Urothelium cell line (cell line): ENCODE results near the gene PCDHGC4.

Experiments used
- DNase-seq: peaks from one replicate; pipeline ENCODE4 v3.0.0; 2011; ENCODE audit warnings: low spot score, mixed read lengths
- FAIRE-seq: peaks from 2 replicates; lab custom pipeline; 2011; peaks lifted over from hg19 to GRCh38; lab: Jason Lieb, UNC

PCDHGC4 gene

GRCh38 chr5:141484641-141485311, at the start of gene PCDHGC4:
TSS of gene PCDHGC4 (plus strand) at chr5:141485030. CDS start at chr5:141485174, 144 bp downstream.
- no peak for FAIRE-seq
- DNase-seq: no peak

- DNase-seq: no peak
- no peak for FAIRE-seq
These were observed 47.6 kb upstream of the PCDHGC4 start for GRCh38 chr5:141437221-141437620.

- no peak for FAIRE-seq
These were observed 45.3 kb upstream of the PCDHGC4 start for GRCh38 chr5:141439411-141440141.

DNA sequence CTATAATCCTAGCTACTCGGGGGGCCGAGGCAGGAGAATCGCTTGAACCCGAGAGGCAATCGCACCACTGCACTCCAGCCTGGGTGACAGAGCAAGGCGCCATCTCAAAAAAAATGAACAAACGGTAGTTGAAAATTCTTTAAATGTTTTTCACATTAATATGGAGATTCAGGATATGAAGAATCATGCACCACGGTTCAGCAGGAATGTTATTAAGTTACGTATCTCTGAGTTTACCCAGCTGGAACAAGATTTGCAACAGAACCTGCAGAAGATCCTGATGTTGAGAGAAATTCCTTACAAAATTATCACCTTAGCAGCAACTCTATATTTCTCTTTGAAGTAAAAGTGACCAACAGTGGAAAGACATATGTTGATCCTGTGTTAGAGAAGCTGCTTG, 44.5 kb upstream of the PCDHGC4 start:
- DNase-seq (no peak), FAIRE-seq (no peak)

More at GRCh38 chr5:141439411-141440141, 45.3 kb upstream of the PCDHGC4 start:
- DNase-seq: no peak

- DNase-seq (no peak), FAIRE-seq (no peak)
These were observed 43.2 kb upstream of the PCDHGC4 start for GRCh38 chr5:141441571-141442170.

DNA sequence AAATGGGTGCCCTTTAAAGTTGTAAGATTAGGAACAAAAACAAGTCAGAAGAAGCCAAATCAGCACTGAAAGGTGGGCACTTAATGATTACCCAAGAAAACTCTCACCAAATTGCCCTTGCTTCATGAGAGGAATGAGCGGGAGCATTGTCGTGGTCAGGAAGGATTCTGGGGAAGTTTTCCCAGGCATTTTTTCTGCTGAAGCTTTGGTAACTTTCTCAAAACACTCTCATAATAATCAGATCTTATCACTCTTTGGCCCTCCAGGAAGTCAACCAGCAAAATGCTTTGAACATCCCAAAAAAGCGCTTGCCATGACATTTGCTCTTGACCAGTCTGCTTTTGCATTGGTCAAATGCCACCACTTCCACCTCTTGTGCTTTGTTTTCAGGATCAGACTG, 19.5 kb upstream of the PCDHGC4 start:
- FAIRE-seq (no peak), DNase-seq (no peak)

DNA sequence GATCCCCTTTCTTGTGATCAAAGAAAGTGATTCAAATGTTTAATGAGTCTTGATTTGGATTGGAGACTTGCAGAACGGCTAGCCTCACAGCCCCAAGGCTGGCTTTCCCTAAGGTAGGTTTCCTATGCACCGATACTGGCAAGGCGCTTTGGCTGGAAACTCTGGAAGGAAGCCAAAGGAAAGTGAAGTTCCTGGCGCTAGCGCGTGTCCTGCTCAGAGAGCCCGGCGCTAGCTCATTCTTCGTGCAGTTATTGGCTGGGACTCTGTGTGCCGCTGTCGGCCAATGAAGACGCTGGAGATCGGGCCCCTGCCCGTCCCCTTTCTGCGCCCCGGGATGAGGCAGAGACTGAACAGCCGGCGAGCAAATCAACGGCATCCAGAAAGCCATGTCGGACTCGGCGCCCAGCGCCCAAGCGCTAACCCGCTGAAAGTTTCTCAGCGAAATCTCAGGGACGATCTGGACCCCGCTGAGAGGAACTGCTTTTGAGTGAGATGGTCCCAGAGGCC, 9.2 kb upstream of the PCDHGC4 start, which contains the start of gene PCDHGC3:
PCDHGC3 (plus strand) TSS at position 342 of the 507 bp plus-strand sequence; CDS start at position 493, 151 bp downstream.
- FAIRE-seq (no peak), DNase-seq (peak; percentile 91)

GRCh38 chr5:141476132-141476911, 8.5 kb upstream of the PCDHGC4 start:
- no peak for FAIRE-seq

GRCh38 chr5:141477044-141477575, 7.7 kb upstream of the PCDHGC4 start:
- FAIRE-seq (no peak), DNase-seq (no peak)

More at GRCh38 chr5:141476132-141476911, 8.5 kb upstream of the PCDHGC4 start:
- DNase-seq: peak; percentile 55

GRCh38 chr5:141477815-141478214, 7.0 kb upstream of the PCDHGC4 start:
- no peak for DNase-seq
- no peak for FAIRE-seq

GRCh38 chr5:141478321-141478945, 6.4 kb upstream of the PCDHGC4 start:
- DNase-seq (no peak), FAIRE-seq (no peak)

GRCh38 chr5:141479776-141480175, 5.1 kb upstream of the PCDHGC4 start:
- DNase-seq (no peak), FAIRE-seq (no peak)

DNA sequence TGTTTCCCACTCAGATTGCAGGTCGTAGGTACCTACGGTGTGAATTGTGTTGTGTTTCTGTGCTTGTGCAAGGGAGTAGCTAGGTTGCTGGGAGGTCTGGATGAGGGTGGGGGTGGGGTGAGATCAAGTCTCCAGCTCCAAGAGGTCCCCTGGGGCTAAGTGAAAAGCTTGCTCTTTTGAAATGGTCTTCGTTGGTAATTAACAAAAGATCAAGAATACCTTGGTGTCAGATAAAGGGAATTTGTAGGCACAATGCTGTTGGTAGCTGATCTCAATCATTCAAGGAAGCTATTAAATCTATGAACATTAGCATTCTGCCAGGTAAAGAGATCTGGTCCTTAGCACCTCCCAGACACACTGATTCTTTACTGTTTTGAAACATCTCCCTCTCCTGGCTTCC, 928 bp upstream of the PCDHGC4 start:
- no peak for FAIRE-seq
- DNase-seq: no peak

DNA sequence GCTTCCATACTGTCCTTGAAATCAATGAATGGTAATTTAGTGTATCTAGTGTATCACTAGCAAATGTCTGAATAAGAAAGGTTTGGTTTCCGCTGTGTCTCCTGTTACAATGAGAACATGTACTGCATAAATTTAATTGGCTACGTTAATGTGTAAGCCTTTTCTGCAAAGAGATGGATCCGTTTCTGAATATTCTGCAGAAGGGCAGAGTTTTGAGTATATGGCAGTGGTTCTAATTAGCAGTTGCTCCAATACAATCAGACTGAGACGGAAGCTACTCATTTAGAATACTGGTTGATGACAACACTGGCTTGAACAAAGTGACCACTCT, 555 bp upstream of the PCDHGC4 start:
- DNase-seq (no peak), FAIRE-seq (no peak)

GRCh38 chr5:141485321-141486055, 658 bp downstream of the PCDHGC4 start:
- no peak for DNase-seq
- FAIRE-seq: no peak

DNA sequence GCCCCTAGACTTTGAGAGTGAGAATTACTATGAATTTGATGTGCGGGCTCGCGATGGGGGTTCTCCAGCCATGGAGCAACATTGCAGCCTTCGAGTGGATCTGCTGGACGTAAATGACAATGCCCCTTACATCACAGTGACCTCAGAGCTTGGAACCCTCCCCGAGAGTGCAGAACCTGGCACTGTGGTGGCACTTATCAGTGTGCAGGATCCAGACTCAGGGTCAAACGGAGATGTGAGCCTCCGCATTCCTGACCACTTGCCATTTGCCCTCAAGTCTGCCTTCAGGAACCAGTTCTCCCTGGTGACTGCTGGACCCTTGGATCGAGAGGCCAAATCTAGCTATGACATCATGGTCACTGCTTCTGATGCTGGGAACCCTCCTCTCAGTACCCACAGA, 1.3 kb downstream of the PCDHGC4 start:
- FAIRE-seq: no peak
- DNase-seq: no peak

DNA sequence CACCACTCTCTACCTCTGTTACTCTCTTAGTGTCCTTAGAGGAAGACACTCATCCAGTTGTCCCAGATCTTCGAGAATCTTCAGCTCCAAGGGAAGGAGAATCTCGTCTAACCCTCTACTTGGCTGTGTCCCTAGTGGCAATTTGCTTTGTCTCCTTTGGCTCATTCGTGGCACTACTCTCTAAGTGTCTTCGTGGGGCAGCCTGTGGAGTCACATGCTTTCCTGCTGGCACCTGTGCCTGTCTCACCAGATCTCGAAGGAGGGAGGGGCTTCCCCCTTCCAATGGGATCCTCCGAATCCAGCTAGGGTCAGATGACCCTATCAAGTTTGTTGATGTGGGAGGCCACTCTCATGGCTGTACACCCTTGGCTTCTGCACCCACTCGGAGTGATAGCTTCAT, 2.3 kb downstream of the PCDHGC4 start:
- FAIRE-seq (no peak), DNase-seq (no peak)

DNA sequence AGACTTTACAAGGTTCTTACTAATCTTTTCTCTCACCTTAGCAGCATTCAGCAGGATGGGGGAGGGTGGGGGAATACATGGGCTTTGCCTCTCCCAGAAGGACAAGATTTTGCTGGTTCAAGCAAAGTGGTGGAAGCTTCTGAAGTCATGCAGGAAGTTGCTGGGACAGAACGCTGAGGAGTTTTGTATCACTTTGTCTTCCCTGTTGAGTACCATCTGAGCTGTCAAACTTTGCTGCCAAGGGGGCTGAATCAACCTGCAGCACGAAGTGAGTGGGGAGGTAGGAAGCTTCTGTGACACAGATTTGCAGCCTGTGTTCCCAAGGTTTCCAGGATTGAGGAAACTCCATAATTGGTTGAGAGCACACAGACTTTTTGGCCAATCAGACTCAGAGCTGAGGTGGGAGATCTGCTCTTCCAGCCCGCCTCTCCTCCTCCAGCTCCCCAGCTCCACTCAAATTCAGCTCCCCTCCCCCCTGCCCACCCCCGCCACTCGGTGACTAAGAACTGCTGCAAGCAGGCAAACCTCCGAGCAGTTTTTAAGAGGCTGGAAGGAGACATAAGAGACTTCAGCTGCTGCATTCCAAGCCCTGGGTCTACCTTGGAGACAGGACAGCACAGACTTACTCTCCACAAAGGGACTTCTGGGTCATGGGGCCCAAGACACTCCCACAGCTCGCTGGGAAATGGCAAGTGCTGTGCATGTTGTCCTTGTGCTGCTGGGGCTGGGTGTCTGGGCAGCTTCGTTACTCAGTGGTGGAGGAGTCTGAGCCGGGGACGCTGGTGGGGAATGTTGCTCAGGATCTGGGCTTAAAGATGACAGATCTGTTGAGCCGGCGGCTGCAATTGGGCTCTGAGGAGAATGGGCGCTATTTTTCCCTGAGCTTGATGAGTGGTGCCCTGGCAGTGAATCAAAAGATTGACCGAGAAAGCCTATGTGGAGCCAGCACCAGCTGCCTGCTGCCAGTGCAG, 4.0 kb downstream of the PCDHGC4 start, which contains the start of gene PCDHGC5:
PCDHGC5 (plus strand) TSS at position 491 of the 971 bp plus-strand sequence; CDS start at position 651, 160 bp downstream.
- DNase-seq (peak; percentile 28), FAIRE-seq (no peak)
